Immature natural killer cell (primary cell): Measurements from ENCODE around the gene SLC26A9. TPM values are rescaled to one million over a fixed set of nuclear protein-coding genes. Genes with fewer than 3 reads are reported as not detected.
"Not testable (repeated sequence)": the region's sequence is repeated elsewhere in the genome, so short reads cannot be mapped to it uniquely, and the experiment has no call there.

ENCODE experiments used
- DNase-seq, 3 donors: peaks; one replicate each; pipeline ENCODE4 v3.0.0; 2022; ENCODE audit warnings: mixed read lengths in 1 of 3
- H3K27ac Mint-ChIP-seq, 6 donors: one replicate each; pipeline ENCODE4 v1.8.0; 2020; ENCODE audit warnings: mixed read lengths in 6 of 6, mild to moderate bottlenecking in 5 of 6, inconsistent platforms in 4 of 6, moderate library complexity in 3 of 6
- H3K27me3 Mint-ChIP-seq, 3 donors: one replicate each; pipeline ENCODE4 v1.8.0; 2020 to 2021; ENCODE audit warnings: low read depth in 3 of 3, mild to moderate bottlenecking in 3 of 3, mixed read lengths in 3 of 3, moderate library complexity in 3 of 3, inconsistent platforms in 1 of 3
- H3K36me3 Mint-ChIP-seq, 3 donors: one replicate each; pipeline ENCODE4 v1.8.0; 2020; ENCODE audit warnings: mixed read lengths in 3 of 3, inconsistent platforms in 2 of 3, mild to moderate bottlenecking in 2 of 3
- H3K4me1 Mint-ChIP-seq, 2 donors: one replicate each; pipeline ENCODE4 v1.8.0; 2020; ENCODE audit warnings: inconsistent platforms in 2 of 2, mild to moderate bottlenecking in 2 of 2, mixed read lengths in 2 of 2, moderate library complexity in 1 of 2
- H3K4me3 Mint-ChIP-seq, 5 donors: one replicate each; pipeline ENCODE4 v1.8.0; 2020; ENCODE audit warnings: mild to moderate bottlenecking in 5 of 5, mixed read lengths in 5 of 5, inconsistent platforms in 3 of 5, moderate library complexity in 3 of 5
- H3K9me3 Mint-ChIP-seq, 6 donors: one replicate each; pipeline ENCODE4 v1.8.0; 2020; ENCODE audit warnings: mild to moderate bottlenecking in 6 of 6, mixed read lengths in 6 of 6, inconsistent platforms in 4 of 6, moderate library complexity in 3 of 6
- polyA plus RNA-seq, 3 donors: library from polyadenylated mRNA; unstranded; fragments of 300-500 nt; fragmentation: Illumina TruSeq; gene quantifications; one replicate each; pipeline ENCODE4 v1.2.3, GENCODE V29; 2021

The SLC26A9 gene
- polyA plus RNA-seq, 3 donors from 2014 or later: not detected

GRCh38 chr1:205905095-205905494 is 38.2 kb downstream of the SLC26A9 start:
- not testable (repeated sequence) for H3K4me3 Mint-ChIP-seq, H3K27ac Mint-ChIP-seq, H3K4me1 Mint-ChIP-seq, DNase-seq, H3K27me3 Mint-ChIP-seq
- Mint-ChIP-seq H3K9me3 (peaks cover 0 to 26% (median 0%) of the 10 kb centered on the region in 6 donors), H3K36me3 (peaks cover 0 to 19% (median 3%) of the 10 kb centered on the region in 3 donors)

- Mint-ChIP-seq H3K9me3 (peaks cover 6 to 28% (median 12%) of the 10 kb centered on the region in 6 donors), H3K4me3 (no peak overlapping the region), H3K4me1 (peaks cover 5 to 6% of the 10 kb centered on the region in 2 donors), H3K36me3 (peaks cover 0 to 35% (median 21%) of the 10 kb centered on the region in 3 donors), H3K27ac (no peak overlapping the region), H3K27me3 (peaks cover 2 to 10% (median 3%) of the 10 kb centered on the region in 3 donors)
- no peak for DNase-seq
These were observed 46.9 kb downstream of the SLC26A9 start for GRCh38 chr1:205896351-205896750.

GRCh38 chr1:205894119-205894518 is 49.1 kb downstream of the SLC26A9 start:
- H3K27me3 Mint-ChIP-seq, DNase-seq, H3K4me1 Mint-ChIP-seq, H3K27ac Mint-ChIP-seq, H3K4me3 Mint-ChIP-seq: not testable (repeated sequence)
- H3K9me3 Mint-ChIP-seq: peaks cover 6 to 23% (median 9%) of the 10 kb centered on the region in 6 donors
- H3K36me3 Mint-ChIP-seq: peaks cover 0 to 41% (median 21%) of the 10 kb centered on the region in 3 donors

- not testable (repeated sequence) for H3K4me3 Mint-ChIP-seq, H3K27ac Mint-ChIP-seq, DNase-seq, H3K27me3 Mint-ChIP-seq
- peaks cover 6 to 21% (median 9%) of the 10 kb centered on the region in 6 donors for H3K9me3 Mint-ChIP-seq
- H3K4me1 Mint-ChIP-seq: peaks cover 0 to 13% of the 10 kb centered on the region in 2 donors
- peaks cover 0 to 36% (median 21%) of the 10 kb centered on the region in 3 donors for H3K36me3 Mint-ChIP-seq
These were observed 51.1 kb downstream of the SLC26A9 start for GRCh38 chr1:205892175-205892574.

- not testable (repeated sequence) for H3K4me3 Mint-ChIP-seq
These were observed 51.8 kb downstream of the SLC26A9 start for GRCh38 chr1:205891481-205891880.

GRCh38 chr1:205890631-205891030 is 52.6 kb downstream of the SLC26A9 start:
- H3K4me3 Mint-ChIP-seq: not testable (repeated sequence)
- H3K4me1 Mint-ChIP-seq: peaks cover 0 to 13% of the 10 kb centered on the region in 2 donors

More at GRCh38 chr1:205891481-205891880, 51.8 kb downstream of the SLC26A9 start:
- H3K27ac Mint-ChIP-seq, DNase-seq, H3K27me3 Mint-ChIP-seq: not testable (repeated sequence)
- H3K9me3 Mint-ChIP-seq: peaks cover 4 to 16% (median 6%) of the 10 kb centered on the region in 6 donors
- peaks cover 0 to 13% of the 10 kb centered on the region in 2 donors for H3K4me1 Mint-ChIP-seq
- H3K36me3 Mint-ChIP-seq: peaks cover 0 to 34% (median 18%) of the 10 kb centered on the region in 3 donors

GRCh38 chr1:205889706-205890105 is 53.5 kb downstream of the SLC26A9 start:
- H3K27me3 Mint-ChIP-seq, H3K4me3 Mint-ChIP-seq, DNase-seq, H3K27ac Mint-ChIP-seq, H3K9me3 Mint-ChIP-seq: not testable (repeated sequence)
- Mint-ChIP-seq H3K36me3 (peaks cover 0 to 19% (median 9%) of the 10 kb centered on the region in 3 donors), H3K4me1 (peaks cover 0 to 13% of the 10 kb centered on the region in 2 donors)

More at GRCh38 chr1:205890631-205891030, 52.6 kb downstream of the SLC26A9 start:
- peaks cover 0 to 26% (median 12%) of the 10 kb centered on the region in 3 donors for H3K36me3 Mint-ChIP-seq
- not testable (repeated sequence) for H3K27me3 Mint-ChIP-seq, H3K27ac Mint-ChIP-seq, DNase-seq, H3K9me3 Mint-ChIP-seq

GRCh38 chr1:205889006-205889405 is 54.2 kb downstream of the SLC26A9 start:
- Mint-ChIP-seq H3K4me3 (peak overlapping the region in 1 of 5 donors; percentile 2), H3K36me3 (peaks cover 0 to 13% (median 5%) of the 10 kb centered on the region in 3 donors), H3K4me1 (peaks cover 0 to 13% of the 10 kb centered on the region in 2 donors), H3K27ac (peak overlapping the region in 2 of 6 donors; percentile 33 to 36)
- H3K9me3 Mint-ChIP-seq, H3K27me3 Mint-ChIP-seq: not testable (repeated sequence)
- peak in 2 of 3 donors; percentile 2 to 4 for DNase-seq

GRCh38 chr1:205883792-205884191 is 59.5 kb downstream of the SLC26A9 start:
- peaks cover 4 to 20% (median 5%) of the 10 kb centered on the region in 3 donors for H3K36me3 Mint-ChIP-seq
- DNase-seq: no peak
- peaks cover 7 to 25% (median 10%) of the 10 kb centered on the region in 6 donors for H3K9me3 Mint-ChIP-seq
- no peak overlapping the region for H3K4me3 Mint-ChIP-seq
- no peak overlapping the region for H3K27ac Mint-ChIP-seq
- H3K27me3 Mint-ChIP-seq: peaks cover 4 to 11% (median 6%) of the 10 kb centered on the region in 3 donors
- H3K4me1 Mint-ChIP-seq: peaks cover 0 to 5% of the 10 kb centered on the region in 2 donors

- H3K36me3 Mint-ChIP-seq: peaks cover 4 to 25% (median 13%) of the 10 kb centered on the region in 3 donors
- H3K27me3 Mint-ChIP-seq: peaks cover 6 to 13% (median 11%) of the 10 kb centered on the region in 3 donors
- no peak overlapping the region for H3K27ac Mint-ChIP-seq
- peaks cover 12 to 37% (median 22%) of the 10 kb centered on the region in 6 donors for H3K9me3 Mint-ChIP-seq
- H3K4me3 Mint-ChIP-seq: no peak overlapping the region
- no peak for DNase-seq
- H3K4me1 Mint-ChIP-seq: peaks cover 0 to 6% of the 10 kb centered on the region in 2 donors
These were observed 62.3 kb downstream of the SLC26A9 start for GRCh38 chr1:205880923-205881322.

- Mint-ChIP-seq H3K9me3 (peaks cover 12 to 37% (median 22%) of the 10 kb centered on the region in 6 donors), H3K27me3 (peaks cover 6 to 13% (median 11%) of the 10 kb centered on the region in 3 donors), H3K4me1 (peaks cover 0 to 6% of the 10 kb centered on the region in 2 donors), H3K4me3 (no peak overlapping the region), H3K27ac (no peak overlapping the region), H3K36me3 (peaks cover 4 to 25% (median 13%) of the 10 kb centered on the region in 3 donors)
- no peak for DNase-seq
These were observed 63.3 kb downstream of the SLC26A9 start for GRCh38 chr1:205879974-205880373.

- Mint-ChIP-seq H3K36me3 (peaks cover 4 to 25% (median 13%) of the 10 kb centered on the region in 3 donors), H3K9me3 (peaks cover 11 to 37% (median 21%) of the 10 kb centered on the region in 6 donors), H3K4me1 (peaks cover 0 to 6% of the 10 kb centered on the region in 2 donors), H3K27ac (no peak overlapping the region), H3K27me3 (peaks cover 6 to 13% (median 10%) of the 10 kb centered on the region in 3 donors), H3K4me3 (no peak overlapping the region)
- no peak for DNase-seq
These were observed 65.2 kb downstream of the SLC26A9 start for GRCh38 chr1:205878026-205878425.

GRCh38 chr1:205873148-205873547 is 70.1 kb downstream of the SLC26A9 start:
- not testable (repeated sequence) for H3K27ac Mint-ChIP-seq, H3K36me3 Mint-ChIP-seq, H3K27me3 Mint-ChIP-seq, DNase-seq, H3K9me3 Mint-ChIP-seq, H3K4me1 Mint-ChIP-seq, H3K4me3 Mint-ChIP-seq

GRCh38 chr1:205870236-205870635 is 73.0 kb downstream of the SLC26A9 start:
- no peaks in the 10 kb centered on the region for H3K9me3 Mint-ChIP-seq
- H3K4me3 Mint-ChIP-seq: no peak overlapping the region
- no peaks in the 10 kb centered on the region for H3K36me3 Mint-ChIP-seq
- no peaks in the 10 kb centered on the region for H3K4me1 Mint-ChIP-seq
- no peak overlapping the region for H3K27ac Mint-ChIP-seq
- DNase-seq: no peak
- peaks cover 0 to 2% (median 0%) of the 10 kb centered on the region in 3 donors for H3K27me3 Mint-ChIP-seq
